Omental fat pad (tissue), 4 donors: Measurements from ENCODE around the gene PAX7. TPM values are rescaled to one million over a fixed set of nuclear protein-coding genes. Genes with fewer than 3 reads are reported as not detected.

Source experiments
- ATAC-seq: fragments of 150-250 bp; one replicate; pipeline ENCODE4 v1.9.1; 2016; ENCODE audit warnings: mild to moderate bottlenecking, moderate library complexity; ENCODE audit not compliant: low FRiP score
- DNase-seq: peaks from one replicate; pipeline ENCODE4 v3.0.0-alpha.2; 2019; ENCODE audit warnings: low spot score
- total RNA-seq, 4 donors: library from RNA; depleted of rRNA; stranded (reverse); fragments of >200 nt; gene quantifications; one replicate each; pipeline ENCODE4 v1.1.0, GENCODE V29; 2016
- TF ChIP-seq, protein P1 (sequence below), 3 donors: fragments of 450-650 bp; IDR thresholded peaks; one replicate each; pipeline ENCODE4 v1.5.1; 2016 to 2017; ENCODE audit warnings: antibody characterized with exemption in 3 of 3, mild to moderate bottlenecking in 3 of 3, moderate library complexity in 2 of 3

Gene PAX7
- total RNA-seq, 4 donors from 2014 or later: not detected

- ATAC-seq (no peak), DNase-seq (no peak)
- TF ChIP-seq, protein P1, sequence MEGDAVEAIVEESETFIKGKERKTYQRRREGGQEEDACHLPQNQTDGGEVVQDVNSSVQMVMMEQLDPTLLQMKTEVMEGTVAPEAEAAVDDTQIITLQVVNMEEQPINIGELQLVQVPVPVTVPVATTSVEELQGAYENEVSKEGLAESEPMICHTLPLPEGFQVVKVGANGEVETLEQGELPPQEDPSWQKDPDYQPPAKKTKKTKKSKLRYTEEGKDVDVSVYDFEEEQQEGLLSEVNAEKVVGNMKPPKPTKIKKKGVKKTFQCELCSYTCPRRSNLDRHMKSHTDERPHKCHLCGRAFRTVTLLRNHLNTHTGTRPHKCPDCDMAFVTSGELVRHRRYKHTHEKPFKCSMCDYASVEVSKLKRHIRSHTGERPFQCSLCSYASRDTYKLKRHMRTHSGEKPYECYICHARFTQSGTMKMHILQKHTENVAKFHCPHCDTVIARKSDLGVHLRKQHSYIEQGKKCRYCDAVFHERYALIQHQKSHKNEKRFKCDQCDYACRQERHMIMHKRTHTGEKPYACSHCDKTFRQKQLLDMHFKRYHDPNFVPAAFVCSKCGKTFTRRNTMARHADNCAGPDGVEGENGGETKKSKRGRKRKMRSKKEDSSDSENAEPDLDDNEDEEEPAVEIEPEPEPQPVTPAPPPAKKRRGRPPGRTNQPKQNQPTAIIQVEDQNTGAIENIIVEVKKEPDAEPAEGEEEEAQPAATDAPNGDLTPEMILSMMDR (IDR thresholded peaks at IDR 0.05): no peak
These were observed 43.3 kb downstream of the PAX7 start for GRCh38 chr1:18673976-18674375.

- ATAC-seq: no peak
- TF ChIP-seq, protein P1 (IDR thresholded peaks at IDR 0.05): no peak
These were observed 45.7 kb downstream of the PAX7 start for GRCh38 chr1:18676332-18676781.

GRCh38 chr1:18681423-18681835, 50.8 kb downstream of the PAX7 start:
- TF ChIP-seq, protein P1 (IDR thresholded peaks at IDR 0.05): no peak
- DNase-seq: no peak
- ATAC-seq: no peak

More at GRCh38 chr1:18676332-18676781, 45.7 kb downstream of the PAX7 start:
- no peak for DNase-seq

GRCh38 chr1:18682375-18682774, 51.7 kb downstream of the PAX7 start:
- TF ChIP-seq, protein P1 (IDR thresholded peaks at IDR 0.05): no peak
- DNase-seq (no peak), ATAC-seq (no peak)

- DNase-seq: no peak
- TF ChIP-seq, protein P1 (IDR thresholded peaks at IDR 0.05): no peak
- ATAC-seq: no peak
These were observed 53.7 kb downstream of the PAX7 start for GRCh38 chr1:18684303-18684702.

DNA sequence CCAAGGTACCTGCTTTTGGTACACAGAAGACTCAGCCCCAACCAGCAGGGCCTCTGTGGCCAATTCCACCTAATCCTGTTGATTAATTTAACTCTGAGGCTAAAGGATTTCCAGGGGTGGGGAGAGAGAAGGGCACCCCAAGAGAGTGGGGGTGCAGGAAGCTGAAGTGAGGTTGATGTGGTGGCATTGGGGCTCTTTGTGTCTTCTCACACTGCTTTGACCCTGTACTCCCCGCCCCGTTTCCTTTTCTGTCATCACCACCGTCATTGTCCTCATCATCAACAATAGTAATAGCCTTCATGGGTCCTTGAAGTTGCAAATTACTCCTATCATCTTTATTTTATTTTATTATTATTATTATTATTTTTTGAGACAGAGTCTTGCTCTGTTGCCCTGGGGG, 55.9 kb downstream of the PAX7 start:
- ATAC-seq (no peak), DNase-seq (no peak)
- TF ChIP-seq, protein P1 (IDR thresholded peaks at IDR 0.05): no peak

- no peak for DNase-seq
- no peak for ATAC-seq
- TF ChIP-seq, protein P1 (IDR thresholded peaks at IDR 0.05): no peak
These were observed 56.6 kb downstream of the PAX7 start for GRCh38 chr1:18687273-18687672.
